Measurements from ENCODE around the gene NFE2L1.

- TF ChIP-seq GATA2 (IDR thresholded peaks at IDR 0.05; ENCODE audit: low read depth, low read length) (no peak), GATA3 (IDR thresholded peaks at IDR 0.05; ENCODE audit: low read depth, low read length) (no peak)
Measured at GRCh38 chr17:48062273-48062672, 14.1 kb downstream of the NFE2L1 start.
